ENCODE measurements around the gene PPP1R1C.
"Not testable (repeated sequence)": the region's sequence is repeated elsewhere in the genome, so short reads cannot be mapped to it uniquely, and the experiment has no call there.

PPP1R1C gene

DNA sequence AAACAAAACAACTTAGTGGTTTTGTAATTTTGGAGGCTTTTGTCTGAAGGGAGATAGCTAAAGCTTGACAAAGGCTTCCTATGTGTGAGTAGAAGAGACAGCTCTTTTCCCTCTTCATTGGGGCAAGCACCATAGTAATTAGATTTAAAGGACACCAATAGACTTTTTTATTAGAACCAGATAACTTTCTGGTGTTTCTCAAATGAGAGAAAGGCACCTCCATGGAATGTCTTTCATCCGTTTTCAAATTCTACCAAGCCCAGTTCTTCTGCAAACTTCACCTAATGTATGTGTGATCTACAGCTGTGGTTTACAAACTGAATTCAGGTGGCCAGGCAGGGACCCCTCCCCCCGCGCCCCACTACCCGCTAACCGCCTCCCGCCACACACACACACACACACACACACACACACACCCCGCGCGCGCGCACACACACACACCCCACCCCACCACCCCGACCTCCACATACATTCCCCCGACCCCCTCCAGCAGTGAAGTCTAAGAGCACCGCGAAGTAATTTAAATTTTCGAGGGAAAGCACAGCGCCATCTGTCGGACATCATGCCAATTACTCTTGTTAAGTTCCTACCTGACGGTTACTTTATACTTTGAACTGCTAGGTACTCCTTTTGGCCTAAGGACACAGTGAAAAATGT is 31.6 kb upstream of the PPP1R1C start:
- H3K9me3 ChIP-seq (ENCODE audit: severe bottlenecking): no peaks in the 10 kb centered on the region
- peak; percentile 74 for DNase-seq
- peak overlapping the region; percentile 49 for H3K4me3 ChIP-seq (ENCODE audit: low read depth, low read length)
- H3K27me3 ChIP-seq (ENCODE audit: insufficient read depth, low read depth, severe bottlenecking): no peaks in the 10 kb centered on the region
- no peak overlapping the region for H3K27ac ChIP-seq
- TF ChIP-seq, protein P1, sequence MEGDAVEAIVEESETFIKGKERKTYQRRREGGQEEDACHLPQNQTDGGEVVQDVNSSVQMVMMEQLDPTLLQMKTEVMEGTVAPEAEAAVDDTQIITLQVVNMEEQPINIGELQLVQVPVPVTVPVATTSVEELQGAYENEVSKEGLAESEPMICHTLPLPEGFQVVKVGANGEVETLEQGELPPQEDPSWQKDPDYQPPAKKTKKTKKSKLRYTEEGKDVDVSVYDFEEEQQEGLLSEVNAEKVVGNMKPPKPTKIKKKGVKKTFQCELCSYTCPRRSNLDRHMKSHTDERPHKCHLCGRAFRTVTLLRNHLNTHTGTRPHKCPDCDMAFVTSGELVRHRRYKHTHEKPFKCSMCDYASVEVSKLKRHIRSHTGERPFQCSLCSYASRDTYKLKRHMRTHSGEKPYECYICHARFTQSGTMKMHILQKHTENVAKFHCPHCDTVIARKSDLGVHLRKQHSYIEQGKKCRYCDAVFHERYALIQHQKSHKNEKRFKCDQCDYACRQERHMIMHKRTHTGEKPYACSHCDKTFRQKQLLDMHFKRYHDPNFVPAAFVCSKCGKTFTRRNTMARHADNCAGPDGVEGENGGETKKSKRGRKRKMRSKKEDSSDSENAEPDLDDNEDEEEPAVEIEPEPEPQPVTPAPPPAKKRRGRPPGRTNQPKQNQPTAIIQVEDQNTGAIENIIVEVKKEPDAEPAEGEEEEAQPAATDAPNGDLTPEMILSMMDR (IDR thresholded peaks at IDR 0.05; ENCODE audit: low read depth, low read length): peak; percentile 68
- H3K36me3 ChIP-seq: no peaks in the 10 kb centered on the region

GRCh38 chr2:181954538-181954883 is 31.1 kb upstream of the PPP1R1C start:
- Histone ChIP-seq H3K9me3 (ENCODE audit: severe bottlenecking) (no peaks in the 10 kb centered on the region), H3K27ac (no peak overlapping the region), H3K27me3 (ENCODE audit: insufficient read depth, low read depth, severe bottlenecking) (no peaks in the 10 kb centered on the region), H3K36me3 (no peaks in the 10 kb centered on the region), H3K4me3 (ENCODE audit: low read depth, low read length) (peak overlapping the region; percentile 49)
- TF ChIP-seq, protein P1 (IDR thresholded peaks at IDR 0.05; ENCODE audit: low read depth, low read length): no peak
- DNase-seq: no peak

GRCh38 chr2:181955010-181955409 is 30.6 kb upstream of the PPP1R1C start:
- no peak for DNase-seq
- Histone ChIP-seq H3K27ac (no peak overlapping the region), H3K4me3 (ENCODE audit: low read depth, low read length) (no peak overlapping the region), H3K36me3 (no peaks in the 10 kb centered on the region), H3K27me3 (ENCODE audit: insufficient read depth, low read depth, severe bottlenecking) (no peaks in the 10 kb centered on the region), H3K9me3 (ENCODE audit: severe bottlenecking) (no peaks in the 10 kb centered on the region)
- TF ChIP-seq, protein P1 (IDR thresholded peaks at IDR 0.05; ENCODE audit: low read depth, low read length): no peak

DNA sequence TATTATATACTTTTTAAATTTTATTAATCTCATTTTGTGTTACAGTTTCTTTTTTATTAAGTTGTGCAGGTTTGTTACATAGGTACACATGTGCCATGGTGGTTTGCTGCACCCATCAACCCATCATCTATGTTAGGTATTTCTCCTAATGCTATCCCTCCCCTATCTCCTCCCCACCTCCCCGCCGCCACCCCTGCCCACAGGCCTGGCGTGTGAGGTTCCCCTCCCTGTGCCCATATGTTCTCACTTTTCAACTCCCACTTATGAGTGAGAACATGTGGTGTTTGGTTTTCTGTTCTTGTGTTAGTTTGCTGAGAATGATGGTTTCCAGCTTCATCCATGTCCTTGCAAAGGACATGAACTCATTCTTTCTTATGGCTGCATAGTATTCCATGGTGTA is 29.8 kb upstream of the PPP1R1C start:
- DNase-seq; H3K36me3 ChIP-seq; H3K27me3 ChIP-seq (ENCODE audit: insufficient read depth, low read depth, severe bottlenecking); H3K27ac ChIP-seq; H3K9me3 ChIP-seq (ENCODE audit: severe bottlenecking); H3K4me3 ChIP-seq (ENCODE audit: low read depth, low read length): not testable (repeated sequence)

GRCh38 chr2:181957668-181958067 is 28.0 kb upstream of the PPP1R1C start:
- H3K36me3 ChIP-seq: no peaks in the 10 kb centered on the region
- H3K4me3 ChIP-seq (ENCODE audit: low read depth, low read length): no peak overlapping the region
- no peaks in the 10 kb centered on the region for H3K9me3 ChIP-seq (ENCODE audit: severe bottlenecking)
- no peak overlapping the region for H3K27ac ChIP-seq
- H3K27me3 ChIP-seq (ENCODE audit: insufficient read depth, low read depth, severe bottlenecking): no peaks in the 10 kb centered on the region
- no peak for DNase-seq
- TF ChIP-seq, protein P1 (IDR thresholded peaks at IDR 0.05; ENCODE audit: low read depth, low read length): no peak

DNA sequence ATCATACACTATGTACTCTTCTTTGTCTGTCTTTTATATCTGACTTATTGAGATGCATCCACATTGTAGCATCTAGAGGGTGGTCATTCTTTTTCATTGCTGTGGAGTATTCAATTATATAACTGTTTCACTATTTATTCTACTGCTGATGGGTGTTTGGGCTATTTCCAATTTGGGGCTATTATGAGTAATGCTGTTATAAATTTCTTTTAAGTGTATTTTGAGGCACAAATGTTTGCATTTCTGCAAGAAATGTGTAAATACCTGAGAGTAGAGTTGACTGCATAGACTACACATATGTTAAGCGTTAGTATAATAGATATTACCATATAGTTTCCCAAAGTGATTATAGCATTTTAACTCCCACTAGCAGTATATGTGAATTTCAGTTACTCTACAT is 26.9 kb upstream of the PPP1R1C start:
- TF ChIP-seq, protein P1 (IDR thresholded peaks at IDR 0.05; ENCODE audit: low read depth, low read length): no peak
- no peak for DNase-seq
- Histone ChIP-seq H3K4me3 (ENCODE audit: low read depth, low read length) (no peak overlapping the region), H3K27me3 (ENCODE audit: insufficient read depth, low read depth, severe bottlenecking) (no peaks in the 10 kb centered on the region), H3K27ac (no peak overlapping the region), H3K36me3 (no peaks in the 10 kb centered on the region), H3K9me3 (ENCODE audit: severe bottlenecking) (no peaks in the 10 kb centered on the region)

Data from WERI-Rb-1 (cell line).